Measurements from ENCODE around the gene STMND1. TPM values are rescaled to one million over a fixed set of nuclear protein-coding genes. Genes with fewer than 3 reads are reported as not detected.

STMND1 gene
- total and polyA plus RNA-seq, 2 of the 8 experiments (the other 6 are each of a cell fraction or from before 2014, with no cell fraction given): not detected

DNA sequence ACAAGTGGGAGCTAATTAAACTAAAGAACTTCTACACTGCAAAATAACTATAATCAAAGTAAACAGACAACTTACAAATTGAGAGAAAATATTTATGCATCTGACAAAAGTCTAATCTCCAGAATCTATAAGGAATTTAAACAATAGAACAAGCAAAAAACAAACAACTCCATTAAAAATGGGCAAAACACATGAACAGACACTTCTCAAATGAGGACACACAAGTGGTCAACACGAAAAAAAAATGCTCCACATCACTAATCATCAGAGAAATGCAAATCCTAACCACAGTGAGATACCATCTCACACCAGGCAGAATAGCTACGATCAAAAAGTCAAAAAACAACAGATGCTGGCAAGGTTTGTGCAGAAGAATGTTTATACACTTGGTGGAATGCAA is 36.2 kb downstream of the STMND1 start:
- H3K56ac ChIP-seq (replicated peaks; ENCODE audit: insufficient read length, low read depth, low read length): no peak overlapping the region
- no peak overlapping the region for H2AFZ ChIP-seq (ENCODE audit: low read length)
- no peak overlapping the region for H2BK120ac ChIP-seq (replicated peaks; ENCODE audit: low read depth, low read length)
- H2BK5ac ChIP-seq (ENCODE audit: low read depth, low read length): no peak overlapping the region
- H3K36me3 ChIP-seq (ENCODE audit: control insufficient read depth in 2 of 4, insufficient read depth in 4 of 4, low read length in 3 of 4): no peaks in the 10 kb centered on the region
- H3K4me3 ChIP-seq (ENCODE audit: extremely low read depth in 1 of 4, insufficient read depth in 2 of 4, low read depth in 3 of 4, low read length in 4 of 4): no peak overlapping the region
- DNase-seq (ENCODE audit: low read depth in 1 of 2, low spot score in 2 of 2) (no peak), FAIRE-seq (no peak)
- no peak overlapping the region for H2BK15ac ChIP-seq (ENCODE audit: low read length)
- no peak overlapping the region for H3K4me2 ChIP-seq (ENCODE audit: insufficient read depth in 1 of 2, low read depth in 2 of 2, low read length in 2 of 2)
- peaks cover 0 to 13% of the 10 kb centered on the region in 2 experiments; a peak in 2 of 4 replicates for H3K9me3 ChIP-seq (ENCODE audit: insufficient read depth in 2 of 2, low read depth in 1 of 2, low read length in 1 of 2)
- H2AK5ac ChIP-seq (ENCODE audit: low read depth, low read length): no peak overlapping the region
- H3K27ac ChIP-seq (ENCODE audit: low read depth, low read length): no peak overlapping the region
- no peak overlapping the region for H2BK12ac ChIP-seq (ENCODE audit: low read depth, low read length)
- POLR2A ChIA-PET (ENCODE audit: partially characterized antibody): no interaction called here
- no peak overlapping the region for H4K91ac ChIP-seq (replicated peaks; ENCODE audit: insufficient read length, low read length)
- H3K23ac ChIP-seq (ENCODE audit: insufficient read length): no peak overlapping the region
- no peaks in the 10 kb centered on the region; the same call in 1 of the 2 replicates for H3K23me2 ChIP-seq (ENCODE audit: low read depth, low read length)
- H3K79me2 ChIP-seq (ENCODE audit: control insufficient read depth in 1 of 2, insufficient read depth in 2 of 2, low read length in 2 of 2): no peaks in the 10 kb centered on the region
- no peaks in the 10 kb centered on the region for H4K20me1 ChIP-seq (replicated peaks in 1 of 2; ENCODE audit: control insufficient read depth in 1 of 2, insufficient read depth in 2 of 2, low read length in 2 of 2)
- H4K5ac ChIP-seq (ENCODE audit: insufficient read length, low read depth, low read length): no peak overlapping the region
- no peak overlapping the region for H3K9ac ChIP-seq (replicated peaks in 1 of 4; ENCODE audit: extremely low read depth in 1 of 4, low read depth in 3 of 4, low read length in 3 of 4)
- CTCF ChIA-PET (ENCODE audit: partially characterized antibody): interaction anchor here (1.1 kb wide), 1 partner anchor 16 kb away, joined by 3 read pairs; no protein-coding TSS in a partner anchor
- H3K18ac ChIP-seq (ENCODE audit: extremely low read depth, low read length): no peak overlapping the region
- no peaks in the 10 kb centered on the region for H3K4me1 ChIP-seq (replicated peaks in 1 of 4; ENCODE audit: control insufficient read depth in 3 of 4, insufficient read depth in 4 of 4, low read length in 3 of 4)
- H3K4ac ChIP-seq (replicated peaks; ENCODE audit: insufficient read length, low read depth, low read length): no peak overlapping the region
- no peaks in the 10 kb centered on the region for H3K79me1 ChIP-seq (ENCODE audit: low read depth, low read length)
- TF ChIP-seq NRF1 (IDR thresholded peaks at IDR 0.05; ENCODE audit: low read depth, low read length) (no peak), KDM5A (IDR thresholded peaks at IDR 0.05; ENCODE audit: low read length) (no peak), SIX5 (IDR thresholded peaks at IDR 0.05; ENCODE audit: low read depth, low read length) (no peak), JUND (IDR thresholded peaks at IDR 0.05; ENCODE audit: low read length) (no peak), EP300 (IDR thresholded peaks at IDR 0.05; ENCODE audit: borderline replicate concordance in 1 of 2, low read depth in 2 of 2, low read length in 2 of 2) (no peak)
- H3K14ac ChIP-seq (ENCODE audit: insufficient read length): no peak overlapping the region
- WGBS, 2 experiments (ENCODE audit: extremely low coverage in 1 of 2, insufficient coverage in 1 of 2, insufficient read length in 1 of 2, insufficient replicate concordance in 2 of 2, low coverage in 1 of 2, low lambda C conversion rate in 2 of 2, missing lambda C conversion rate in 1 of 2): 76% methylated on average over 2 of the region's 2 CpGs; no CpG with 5 or more reads in 1 of the 2 experiments
- H4K8ac ChIP-seq (ENCODE audit: extremely low read depth, insufficient read depth, low read length): no peak overlapping the region
- H3K27me3 ChIP-seq (replicated peaks in 1 of 4; ENCODE audit: control insufficient read depth in 3 of 4, extremely low read depth in 1 of 4, insufficient read depth in 3 of 4, low read length in 3 of 4): no peaks in the 10 kb centered on the region
- no peak overlapping the region for H2BK20ac ChIP-seq (ENCODE audit: low read length)

Data from H1 (cell line).